ENCODE data around the gene ATG14.
"Not testable (repeated sequence)": the region's sequence is repeated elsewhere in the genome, so short reads cannot be mapped to it uniquely, and the experiment has no call there.

Gene ATG14

DNA sequence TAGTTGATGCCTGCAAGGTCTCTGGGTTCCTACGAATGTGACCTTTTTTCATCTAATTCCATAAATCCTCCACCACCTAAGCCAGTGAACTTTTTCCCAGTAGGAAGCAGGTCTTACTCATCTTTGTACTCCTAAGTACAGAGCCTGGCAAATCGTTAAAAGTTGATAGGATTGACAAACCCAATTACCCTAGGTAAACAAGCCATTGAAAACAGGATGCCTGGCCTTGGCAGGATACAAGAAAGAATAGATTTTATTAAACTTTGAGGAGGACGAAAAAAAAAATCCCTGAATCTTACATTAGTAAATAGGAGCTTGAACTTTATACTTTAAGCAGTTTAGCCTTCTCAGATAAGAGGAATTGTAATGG, 23.2 kb upstream of the ATG14 start:
- intact Hi-C loops (cut with DNase I), result loop anchor here (5.0 kb wide), 1 partner anchor 1053 kb away; no protein-coding TSS in a partner anchor
- DNase-seq, result no peak

GRCh38 chr14:55433880-55434804, 22.5 kb upstream of the ATG14 start:
- DNase-seq, result no peak
- intact Hi-C loops (cut with DNase I), result no loop called here

DNA sequence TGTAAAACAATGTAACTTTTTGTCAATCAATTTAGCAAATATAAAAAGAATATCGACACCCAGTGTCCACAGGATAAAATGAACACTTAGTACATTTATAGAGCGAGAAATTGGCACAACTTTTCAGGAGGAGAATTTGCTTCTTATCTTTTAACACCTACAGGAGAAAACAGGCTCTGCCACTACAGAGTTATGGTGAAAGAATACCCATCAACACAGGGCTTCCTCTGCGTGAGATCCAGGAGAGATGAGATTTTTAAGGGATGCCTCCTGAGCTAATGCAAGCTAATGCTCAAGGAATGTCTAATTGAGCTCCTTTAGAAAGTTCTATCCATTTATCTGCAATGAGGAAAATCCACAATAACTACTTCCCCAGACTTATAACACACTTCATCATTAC, 21.0 kb upstream of the ATG14 start:
- intact Hi-C loops (cut with DNase I), result no loop called here
- no peak for DNase-seq

GRCh38 chr14:55430024-55430690, 18.5 kb upstream of the ATG14 start:
- DNase-seq, result no peak
- intact Hi-C loops (cut with DNase I), result no loop called here

- peak in 1 of 10 donors; percentile 46 for DNase-seq
- intact Hi-C loops (cut with DNase I), result no loop called here
These were observed 15.8 kb upstream of the ATG14 start for GRCh38 chr14:55427439-55427838.

GRCh38 chr14:55426891-55427290, 15.3 kb upstream of the ATG14 start:
- intact Hi-C loops (cut with DNase I), result no loop called here
- no peak for DNase-seq

- intact Hi-C loops (cut with DNase I), result no loop called here
- no peak for DNase-seq
These were observed 13.5 kb upstream of the ATG14 start for GRCh38 chr14:55425091-55425490.

- intact Hi-C loops (cut with DNase I), result no loop called here
- no peak for DNase-seq
These were observed 12.3 kb upstream of the ATG14 start for GRCh38 chr14:55423969-55424368.

- intact Hi-C loops (cut with DNase I); DNase-seq: not testable (repeated sequence)
These were observed 10.7 kb upstream of the ATG14 start for GRCh38 chr14:55422338-55422737.

DNA sequence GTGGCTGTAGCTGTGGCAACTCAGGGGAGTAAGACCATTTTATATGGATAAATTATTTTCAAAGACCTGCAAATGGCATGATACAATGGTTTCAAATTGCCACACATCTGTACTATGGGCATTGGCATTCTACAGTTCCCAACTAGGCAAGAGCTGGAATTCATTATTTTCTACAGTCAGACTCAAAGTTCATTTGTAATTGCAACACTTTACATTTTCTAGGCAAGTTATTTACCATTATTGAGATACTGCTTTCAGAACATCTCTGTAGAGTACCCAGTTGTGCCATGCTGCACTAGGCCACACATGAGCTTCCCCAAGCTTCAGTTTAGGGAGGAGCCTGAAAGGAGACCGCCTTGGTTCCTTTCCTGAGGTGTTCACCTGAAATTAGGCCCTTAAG, 8.0 kb upstream of the ATG14 start:
- intact Hi-C loops (cut with DNase I), result no loop called here
- no peak for DNase-seq

GRCh38 chr14:55418411-55418810, 6.8 kb upstream of the ATG14 start:
- no peak for DNase-seq
- intact Hi-C loops (cut with DNase I), result no loop called here

DNA sequence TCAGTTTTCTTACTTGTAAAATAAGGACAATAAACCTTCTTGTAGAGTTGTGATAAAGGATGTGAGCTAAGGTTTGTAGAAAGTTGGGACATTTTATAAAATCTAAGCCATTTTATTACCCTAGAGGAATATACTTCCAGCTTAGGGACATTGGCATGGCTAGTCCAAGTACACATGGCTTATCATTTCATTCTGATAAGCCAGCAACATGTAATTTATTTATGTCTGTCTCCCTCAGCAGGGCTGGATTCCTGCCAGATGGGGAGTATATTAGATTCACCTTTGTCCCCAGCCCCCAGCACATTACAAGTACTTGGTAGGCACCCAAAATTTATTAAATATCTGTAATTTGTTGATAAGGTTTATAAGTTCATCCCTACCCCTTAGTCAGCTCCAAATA, 6.3 kb upstream of the ATG14 start:
- intact Hi-C loops (cut with DNase I), result no loop called here
- DNase-seq, result no peak

DNA sequence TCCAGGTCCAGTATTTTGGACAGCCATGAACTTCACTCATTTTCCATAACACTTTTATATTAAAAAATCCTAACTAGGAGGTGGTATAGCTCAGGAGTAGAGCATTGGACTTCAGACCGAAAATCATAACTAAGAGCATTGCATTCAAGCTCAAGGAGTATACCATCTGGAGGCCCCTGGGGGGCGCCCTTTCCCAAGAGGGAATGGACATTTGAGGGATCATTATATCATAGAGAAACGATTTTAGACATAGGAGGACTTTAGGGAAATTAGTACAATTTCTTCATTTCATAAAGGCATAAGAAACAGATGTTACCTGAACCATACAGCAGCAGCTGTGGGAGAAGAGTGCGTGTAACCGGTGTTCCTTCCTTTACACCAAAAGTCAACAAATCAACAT, 5.2 kb upstream of the ATG14 start:
- intact Hi-C loops (cut with DNase I), result no loop called here
- no peak for DNase-seq

DNA sequence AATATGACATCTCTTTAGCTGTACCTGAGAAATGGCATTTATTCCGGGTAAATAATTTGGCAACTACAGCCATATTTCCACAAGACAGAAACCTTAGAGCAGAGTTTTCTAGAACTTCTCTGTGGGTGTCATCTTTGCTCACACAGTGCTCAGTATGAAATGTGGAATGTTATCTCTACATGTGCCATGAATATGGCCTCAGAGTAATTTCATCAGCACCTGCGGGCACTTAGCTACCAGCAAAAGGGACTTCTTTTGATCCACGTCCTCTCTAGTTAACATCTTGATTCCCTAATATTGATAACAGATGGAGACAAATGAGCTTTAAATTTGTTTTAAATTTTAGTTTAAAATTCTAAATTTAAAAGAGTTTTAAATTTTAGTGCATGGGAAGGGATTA, 2.9 kb upstream of the ATG14 start:
- intact Hi-C loops (cut with DNase I), result loop anchor here (5.0 kb wide), 1 partner anchor 163 kb away; no protein-coding TSS in a partner anchor
- no peak for DNase-seq

GRCh38 chr14:55412676-55413075, 1.0 kb upstream of the ATG14 start:
- intact Hi-C loops (cut with DNase I), result loop anchor here (1.0 to 5.0 kb wide), 2 partner anchors 141 to 165 kb away; partner anchors contain the start of gene FBXO34
- no peak for DNase-seq

- intact Hi-C loops (cut with DNase I), result loop anchor here (5.0 kb wide), 1 partner anchor 166 kb away; no protein-coding TSS in a partner anchor
- DNase-seq, result no peak
These were observed 754 bp downstream of the ATG14 start for GRCh38 chr14:55410876-55411275.

DNA sequence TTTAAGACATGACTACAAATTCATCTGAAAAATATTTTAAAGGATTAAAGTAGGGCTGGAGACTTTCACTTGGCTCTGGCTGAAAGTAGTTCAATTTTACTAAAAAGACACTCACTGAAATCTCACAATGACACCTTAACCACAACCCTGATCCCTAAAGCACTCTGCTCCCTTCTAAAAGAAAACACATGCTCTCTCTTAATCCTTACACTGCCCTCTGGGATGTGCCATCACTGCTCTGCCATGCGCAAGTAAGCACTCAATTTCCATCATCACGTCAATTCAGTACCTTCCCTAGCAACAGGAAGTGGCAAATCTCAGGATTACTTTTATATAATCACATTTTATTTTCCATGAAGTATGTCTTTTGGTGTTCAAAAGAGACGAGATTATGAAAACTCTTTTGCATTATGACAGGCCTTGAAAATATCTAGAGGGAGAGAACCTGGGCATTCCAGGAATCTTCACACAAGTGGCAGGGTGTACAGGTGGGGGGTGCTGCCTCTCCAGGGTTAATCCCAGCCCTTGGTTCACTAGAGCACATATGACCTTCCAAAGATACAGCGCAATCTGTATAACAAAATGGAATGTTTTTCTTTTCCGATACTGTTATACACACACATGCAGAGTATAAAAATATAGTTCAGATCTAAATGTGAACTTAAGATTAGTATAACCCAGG, 7.3 kb downstream of the ATG14 start:
- intact Hi-C loops (cut with DNase I), result no loop called here
- no peak for DNase-seq

DNA sequence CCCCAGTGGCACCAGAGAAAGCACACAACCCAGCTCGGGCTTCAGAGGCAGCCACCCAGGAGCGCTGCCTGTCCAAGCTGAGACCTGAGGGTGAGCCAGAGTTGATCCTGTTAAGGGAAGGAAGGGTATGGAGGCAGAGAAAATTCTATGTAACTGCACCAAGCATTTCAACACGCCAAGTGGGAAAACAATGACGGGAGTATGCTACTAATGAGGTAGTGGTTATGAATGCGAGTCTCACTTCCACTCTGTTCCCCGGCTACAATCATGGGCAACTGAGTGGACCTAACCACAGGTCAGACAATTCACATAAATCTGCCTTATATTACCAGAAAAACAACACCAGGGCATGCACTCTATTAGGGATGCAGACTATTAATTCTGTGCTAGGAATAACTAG, 9.9 kb downstream of the ATG14 start:
- no peak for DNase-seq
- intact Hi-C loops (cut with DNase I), result no loop called here

DNA sequence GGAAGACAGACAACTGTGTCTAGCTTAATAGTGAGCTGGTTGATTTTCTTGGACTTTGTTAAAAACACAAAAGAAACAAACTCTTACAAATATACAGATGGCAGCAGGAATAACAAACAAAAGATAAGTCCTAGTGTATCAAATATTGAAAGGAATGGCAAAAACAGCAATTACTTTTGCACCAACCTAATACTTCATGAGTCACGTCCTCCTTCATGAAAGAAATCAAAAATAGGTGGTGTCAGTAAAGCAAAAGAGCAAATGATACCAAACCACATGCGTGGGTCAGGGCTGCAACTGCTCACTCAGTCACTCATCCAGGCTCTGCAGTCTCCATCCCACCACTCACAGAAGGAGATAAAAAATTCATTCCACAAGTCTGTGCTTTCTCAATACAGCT, 11.8 kb downstream of the ATG14 start:
- DNase-seq, result no peak
- intact Hi-C loops (cut with DNase I), result no loop called here

DNA sequence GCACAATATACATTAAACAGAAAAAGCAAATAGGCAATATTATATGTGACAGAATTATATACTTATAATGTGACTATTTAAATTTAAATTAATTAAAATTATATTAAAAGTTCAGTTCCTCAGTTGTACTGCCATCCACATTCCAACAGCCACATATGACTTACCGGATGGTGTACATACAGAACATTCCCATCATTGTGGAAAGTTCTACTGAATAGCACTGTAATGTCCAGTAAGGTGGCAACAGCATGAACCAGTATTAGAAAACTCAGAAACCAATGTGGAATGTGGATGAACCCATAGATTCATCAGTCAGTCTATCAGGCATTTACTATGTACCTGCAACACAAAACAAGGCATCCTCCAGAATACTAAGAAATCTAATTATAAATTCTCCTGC, 12.4 kb downstream of the ATG14 start:
- no peak for DNase-seq
- intact Hi-C loops (cut with DNase I), result no loop called here

DNA sequence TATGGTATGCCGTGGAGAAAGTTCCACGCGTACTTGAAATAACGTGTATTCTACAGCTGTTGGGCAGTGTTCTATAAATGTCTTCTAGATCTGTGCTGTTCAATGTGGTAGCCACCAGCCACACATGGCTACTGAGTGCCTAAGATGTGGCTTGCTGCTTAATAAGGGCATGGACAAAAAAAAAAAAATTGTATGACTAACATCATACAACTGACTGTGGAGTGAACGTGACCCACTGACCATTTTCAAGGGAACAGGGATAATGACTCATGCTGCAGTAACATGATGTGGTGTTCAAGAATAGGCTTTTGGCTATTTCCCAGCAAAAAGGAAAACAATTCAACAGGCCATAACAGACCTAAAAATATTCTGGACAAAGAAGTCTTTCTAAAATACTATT, 13.0 kb downstream of the ATG14 start:
- DNase-seq, result no peak

More for the DNA sequence above, 13.0 kb downstream of the ATG14 start:
- intact Hi-C loops (cut with DNase I), result no loop called here

Data from posterior cingulate gyrus (tissue), 11 donors.